ENCODE results near the gene C10orf71. TPM values are rescaled to one million over a fixed set of nuclear protein-coding genes. Genes with fewer than 3 reads are reported as not detected.

Gene C10orf71
- total and polyA plus RNA-seq, 2 experiments from 2014 or later = not detected

DNA sequence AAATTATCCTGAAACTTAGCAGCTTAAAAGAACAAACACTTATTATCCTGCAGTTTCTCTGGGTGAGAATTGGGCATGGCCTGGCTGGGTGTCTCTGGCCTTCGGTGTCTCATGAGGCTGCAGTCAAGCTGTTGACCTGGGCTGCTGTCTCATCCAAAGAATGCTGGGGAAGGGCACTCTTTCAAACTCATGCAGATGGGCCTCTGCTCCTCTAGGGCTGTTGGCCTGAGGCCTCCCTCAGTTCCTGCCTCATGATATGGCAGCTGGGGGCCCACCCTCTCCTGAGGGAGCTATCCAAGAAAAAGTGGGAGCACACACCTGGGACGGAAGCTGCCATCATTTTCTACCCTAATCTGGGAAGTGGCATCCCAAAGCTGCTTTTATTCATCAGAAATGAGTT is 53.4 kb downstream of the C10orf71 start:
- H3K9me2 ChIP-seq (replicated peaks; ENCODE audit: insufficient read depth) = no peaks in the 10 kb centered on the region
- no peak overlapping the region for H3K4me2 ChIP-seq
- H3K27me3 ChIP-seq = no peaks in the 10 kb centered on the region
- H3K79me2 ChIP-seq = no peaks in the 10 kb centered on the region
- no peaks in the 10 kb centered on the region for H4K20me1 ChIP-seq (ENCODE audit: insufficient read depth, poor library complexity, severe bottlenecking)
- no peaks in the 10 kb centered on the region for H3K9me3 ChIP-seq (ENCODE audit: low read depth)
- no peak for DNase-seq (ENCODE audit: low spot score)
- H3K36me3 ChIP-seq (replicated peaks; ENCODE audit: insufficient read depth, low read depth) = no peaks in the 10 kb centered on the region
- H3K4me1 ChIP-seq (ENCODE audit: insufficient read depth) = no peaks in the 10 kb centered on the region
- H2AFZ ChIP-seq = no peak overlapping the region
- no peak overlapping the region for H3K4me3 ChIP-seq
- TF ChIP-seq EZH2 (IDR thresholded peaks at IDR 0.05; ENCODE audit: borderline replicate concordance) (no peak), EZH2phosphoT487 (IDR thresholded peaks at IDR 0.05; ENCODE audit: low read depth, severe bottlenecking, unreplicated experiment) (no peak)
- TF ChIP-seq, protein P1, sequence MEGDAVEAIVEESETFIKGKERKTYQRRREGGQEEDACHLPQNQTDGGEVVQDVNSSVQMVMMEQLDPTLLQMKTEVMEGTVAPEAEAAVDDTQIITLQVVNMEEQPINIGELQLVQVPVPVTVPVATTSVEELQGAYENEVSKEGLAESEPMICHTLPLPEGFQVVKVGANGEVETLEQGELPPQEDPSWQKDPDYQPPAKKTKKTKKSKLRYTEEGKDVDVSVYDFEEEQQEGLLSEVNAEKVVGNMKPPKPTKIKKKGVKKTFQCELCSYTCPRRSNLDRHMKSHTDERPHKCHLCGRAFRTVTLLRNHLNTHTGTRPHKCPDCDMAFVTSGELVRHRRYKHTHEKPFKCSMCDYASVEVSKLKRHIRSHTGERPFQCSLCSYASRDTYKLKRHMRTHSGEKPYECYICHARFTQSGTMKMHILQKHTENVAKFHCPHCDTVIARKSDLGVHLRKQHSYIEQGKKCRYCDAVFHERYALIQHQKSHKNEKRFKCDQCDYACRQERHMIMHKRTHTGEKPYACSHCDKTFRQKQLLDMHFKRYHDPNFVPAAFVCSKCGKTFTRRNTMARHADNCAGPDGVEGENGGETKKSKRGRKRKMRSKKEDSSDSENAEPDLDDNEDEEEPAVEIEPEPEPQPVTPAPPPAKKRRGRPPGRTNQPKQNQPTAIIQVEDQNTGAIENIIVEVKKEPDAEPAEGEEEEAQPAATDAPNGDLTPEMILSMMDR (IDR thresholded peaks at IDR 0.05; ENCODE audit: poor library complexity) = no peak
- H3K27ac ChIP-seq = no peak overlapping the region
- 95% methylated on average over 2 of the region's 2 CpGs for WGBS (ENCODE audit: low lambda C conversion rate, missing lambda C conversion rate)

DNA sequence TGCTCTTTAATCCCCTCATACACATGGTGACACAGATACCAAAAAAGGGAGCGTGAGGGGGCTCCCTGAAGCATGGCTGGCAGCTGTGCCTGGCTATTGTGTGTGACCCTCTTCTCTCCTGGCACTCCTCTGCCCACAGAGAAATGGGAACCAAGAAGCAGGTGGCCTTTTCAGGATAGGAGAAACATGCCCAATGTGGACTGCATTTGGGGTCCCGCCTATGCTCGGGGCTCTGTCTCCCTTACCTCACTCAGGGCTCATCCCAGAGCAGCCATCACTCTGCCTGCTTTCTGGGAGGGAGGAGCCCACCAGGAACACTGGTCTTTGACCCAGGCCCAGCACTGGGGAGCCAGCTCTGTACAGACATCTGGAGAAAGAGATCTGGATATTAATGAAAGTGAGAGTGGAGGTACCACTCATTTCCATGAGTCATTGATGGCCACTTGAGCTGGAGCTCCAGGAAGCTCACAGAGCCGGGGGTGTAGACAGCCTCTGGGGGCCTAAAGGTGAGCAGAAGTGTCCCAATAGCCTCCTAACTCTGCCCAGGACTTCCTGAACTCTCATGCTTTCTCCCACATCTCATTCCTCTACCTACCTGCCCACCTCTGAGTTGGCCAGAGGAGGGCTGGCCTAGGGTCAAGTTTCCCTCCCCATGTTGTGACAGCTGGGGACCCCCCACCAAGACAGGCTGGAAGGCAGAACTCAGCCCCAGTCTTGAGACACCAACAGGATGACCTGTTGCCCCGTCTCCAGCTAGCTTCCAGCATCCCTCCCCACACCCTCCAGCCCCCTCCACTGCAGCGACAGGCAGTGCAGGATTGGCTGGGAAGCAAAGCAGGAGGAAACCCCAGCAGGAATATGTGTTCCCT is 54.3 kb downstream of the C10orf71 start:
- H3K79me2 ChIP-seq = no peaks in the 10 kb centered on the region
- 85% methylated on average over 6 of the region's 6 CpGs for WGBS (ENCODE audit: low lambda C conversion rate, missing lambda C conversion rate)
- H2AFZ ChIP-seq = no peak overlapping the region
- H4K20me1 ChIP-seq (ENCODE audit: insufficient read depth, poor library complexity, severe bottlenecking) = no peaks in the 10 kb centered on the region
- no peak for TF ChIP-seq EZH2phosphoT487 (IDR thresholded peaks at IDR 0.05; ENCODE audit: low read depth, severe bottlenecking, unreplicated experiment)
- TF ChIP-seq, protein P1 (IDR thresholded peaks at IDR 0.05; ENCODE audit: poor library complexity) = no peak
- TF ChIP-seq EZH2 (IDR thresholded peaks at IDR 0.05; ENCODE audit: borderline replicate concordance) = no peak
- no peaks in the 10 kb centered on the region for H3K27me3 ChIP-seq
- H3K27ac ChIP-seq = no peak overlapping the region
- no peaks in the 10 kb centered on the region for H3K36me3 ChIP-seq (replicated peaks; ENCODE audit: insufficient read depth, low read depth)
- H3K9me3 ChIP-seq (ENCODE audit: low read depth) = no peaks in the 10 kb centered on the region
- H3K4me2 ChIP-seq = no peak overlapping the region
- no peak overlapping the region for H3K4me3 ChIP-seq
- no peak for DNase-seq (ENCODE audit: low spot score)
- H3K4me1 ChIP-seq (ENCODE audit: insufficient read depth) = no peaks in the 10 kb centered on the region
- no peaks in the 10 kb centered on the region for H3K9me2 ChIP-seq (replicated peaks; ENCODE audit: insufficient read depth)

DNA sequence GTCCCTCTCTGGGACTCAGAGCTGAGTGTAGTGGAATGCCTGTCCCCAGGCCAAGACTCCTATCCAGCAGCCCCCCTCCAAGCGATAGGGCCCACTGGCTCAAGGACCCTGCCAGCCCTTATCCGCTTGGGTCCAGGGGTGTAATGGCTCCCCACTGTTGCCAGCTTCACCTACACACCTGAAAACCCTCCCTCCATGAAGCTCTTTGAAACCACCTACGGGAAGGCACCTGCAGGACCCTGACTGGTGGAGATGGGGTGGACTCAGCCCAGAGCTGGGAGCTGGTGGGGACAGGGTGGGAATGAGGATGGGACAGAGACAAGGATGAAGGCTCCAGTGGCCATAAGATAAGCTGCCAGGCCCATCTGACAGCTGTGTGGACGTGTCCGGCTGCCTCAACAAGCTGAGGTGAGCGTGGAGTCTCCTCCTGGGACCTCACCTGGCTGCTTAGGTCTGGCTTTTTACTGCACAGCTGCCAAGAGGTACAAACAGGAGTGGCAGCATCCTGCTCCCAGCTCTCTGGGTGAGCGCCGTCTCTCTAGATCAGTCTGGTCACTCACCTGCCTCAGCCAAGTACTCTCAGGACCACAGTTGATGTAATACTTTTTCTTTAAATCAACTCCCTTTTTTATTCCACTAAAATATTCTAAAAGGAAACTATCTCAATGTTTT is 55.1 kb downstream of the C10orf71 start:
- no peak overlapping the region for H3K27ac ChIP-seq
- no peak overlapping the region for H2AFZ ChIP-seq
- no peaks in the 10 kb centered on the region for H3K27me3 ChIP-seq
- H3K4me1 ChIP-seq (ENCODE audit: insufficient read depth) = no peaks in the 10 kb centered on the region
- no peak for DNase-seq (ENCODE audit: low spot score)
- H3K36me3 ChIP-seq (replicated peaks; ENCODE audit: insufficient read depth, low read depth) = no peaks in the 10 kb centered on the region
- H4K20me1 ChIP-seq (ENCODE audit: insufficient read depth, poor library complexity, severe bottlenecking) = no peaks in the 10 kb centered on the region
- no peaks in the 10 kb centered on the region for H3K9me2 ChIP-seq (replicated peaks; ENCODE audit: insufficient read depth)
- no peak overlapping the region for H3K4me3 ChIP-seq
- WGBS (ENCODE audit: low lambda C conversion rate, missing lambda C conversion rate) = 94% methylated on average over 8 of the region's 8 CpGs
- H3K4me2 ChIP-seq = no peak overlapping the region
- TF ChIP-seq EZH2phosphoT487 (IDR thresholded peaks at IDR 0.05; ENCODE audit: low read depth, severe bottlenecking, unreplicated experiment) (no peak), EZH2 (IDR thresholded peaks at IDR 0.05; ENCODE audit: borderline replicate concordance) (no peak)
- TF ChIP-seq, protein P1 (IDR thresholded peaks at IDR 0.05; ENCODE audit: poor library complexity) = no peak
- no peaks in the 10 kb centered on the region for H3K9me3 ChIP-seq (ENCODE audit: low read depth)
- no peaks in the 10 kb centered on the region for H3K79me2 ChIP-seq
